Measurements from ENCODE around the gene NEURL1.

Gene NEURL1, protein sequence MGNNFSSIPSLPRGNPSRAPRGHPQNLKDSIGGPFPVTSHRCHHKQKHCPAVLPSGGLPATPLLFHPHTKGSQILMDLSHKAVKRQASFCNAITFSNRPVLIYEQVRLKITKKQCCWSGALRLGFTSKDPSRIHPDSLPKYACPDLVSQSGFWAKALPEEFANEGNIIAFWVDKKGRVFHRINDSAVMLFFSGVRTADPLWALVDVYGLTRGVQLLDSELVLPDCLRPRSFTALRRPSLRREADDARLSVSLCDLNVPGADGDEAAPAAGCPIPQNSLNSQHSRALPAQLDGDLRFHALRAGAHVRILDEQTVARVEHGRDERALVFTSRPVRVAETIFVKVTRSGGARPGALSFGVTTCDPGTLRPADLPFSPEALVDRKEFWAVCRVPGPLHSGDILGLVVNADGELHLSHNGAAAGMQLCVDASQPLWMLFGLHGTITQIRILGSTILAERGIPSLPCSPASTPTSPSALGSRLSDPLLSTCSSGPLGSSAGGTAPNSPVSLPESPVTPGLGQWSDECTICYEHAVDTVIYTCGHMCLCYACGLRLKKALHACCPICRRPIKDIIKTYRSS

DNA sequence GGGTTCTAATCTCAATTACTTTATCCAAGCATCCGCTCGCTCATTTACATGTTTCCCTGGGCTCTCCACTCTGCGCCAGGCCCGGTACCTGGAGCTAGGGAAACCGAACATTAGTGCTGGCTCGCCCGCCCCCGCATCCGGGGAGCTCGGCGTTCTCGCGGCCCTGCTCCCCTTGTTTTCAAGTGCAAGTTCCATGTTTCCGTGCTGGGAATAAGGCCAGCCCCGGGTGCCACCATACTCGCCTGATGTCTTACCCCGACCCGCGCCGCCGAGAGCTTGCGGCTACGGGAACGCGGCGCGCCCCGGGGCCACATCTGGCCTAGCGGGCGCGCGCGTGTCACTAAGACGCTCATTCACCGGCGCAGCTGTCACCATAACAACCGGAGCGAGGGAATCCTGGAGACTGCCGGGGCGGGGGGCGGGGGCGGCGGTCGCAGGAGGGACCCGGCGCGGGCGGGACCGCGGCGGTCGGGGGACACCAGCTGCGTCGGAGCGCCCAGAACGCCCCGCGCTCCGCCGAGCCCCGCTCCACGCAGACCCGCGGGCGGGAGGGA is at the start of gene NEURL1:
NEURL1 (plus strand) TSS at position 344 of the 554 bp plus-strand sequence. CDS start 683 bp downstream, outside the sequence.
- H3K4me3 ChIP-seq (ENCODE audit: low read depth, low read length): peak within 1 kb of the TSS; percentile 49
- no peak for DNase-seq (ENCODE audit: low read depth)
- TF ChIP-seq, protein P1, sequence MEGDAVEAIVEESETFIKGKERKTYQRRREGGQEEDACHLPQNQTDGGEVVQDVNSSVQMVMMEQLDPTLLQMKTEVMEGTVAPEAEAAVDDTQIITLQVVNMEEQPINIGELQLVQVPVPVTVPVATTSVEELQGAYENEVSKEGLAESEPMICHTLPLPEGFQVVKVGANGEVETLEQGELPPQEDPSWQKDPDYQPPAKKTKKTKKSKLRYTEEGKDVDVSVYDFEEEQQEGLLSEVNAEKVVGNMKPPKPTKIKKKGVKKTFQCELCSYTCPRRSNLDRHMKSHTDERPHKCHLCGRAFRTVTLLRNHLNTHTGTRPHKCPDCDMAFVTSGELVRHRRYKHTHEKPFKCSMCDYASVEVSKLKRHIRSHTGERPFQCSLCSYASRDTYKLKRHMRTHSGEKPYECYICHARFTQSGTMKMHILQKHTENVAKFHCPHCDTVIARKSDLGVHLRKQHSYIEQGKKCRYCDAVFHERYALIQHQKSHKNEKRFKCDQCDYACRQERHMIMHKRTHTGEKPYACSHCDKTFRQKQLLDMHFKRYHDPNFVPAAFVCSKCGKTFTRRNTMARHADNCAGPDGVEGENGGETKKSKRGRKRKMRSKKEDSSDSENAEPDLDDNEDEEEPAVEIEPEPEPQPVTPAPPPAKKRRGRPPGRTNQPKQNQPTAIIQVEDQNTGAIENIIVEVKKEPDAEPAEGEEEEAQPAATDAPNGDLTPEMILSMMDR (conservative IDR thresholded peaks at IDR 0.05; ENCODE audit: low read depth, low read length): no peak

DNA sequence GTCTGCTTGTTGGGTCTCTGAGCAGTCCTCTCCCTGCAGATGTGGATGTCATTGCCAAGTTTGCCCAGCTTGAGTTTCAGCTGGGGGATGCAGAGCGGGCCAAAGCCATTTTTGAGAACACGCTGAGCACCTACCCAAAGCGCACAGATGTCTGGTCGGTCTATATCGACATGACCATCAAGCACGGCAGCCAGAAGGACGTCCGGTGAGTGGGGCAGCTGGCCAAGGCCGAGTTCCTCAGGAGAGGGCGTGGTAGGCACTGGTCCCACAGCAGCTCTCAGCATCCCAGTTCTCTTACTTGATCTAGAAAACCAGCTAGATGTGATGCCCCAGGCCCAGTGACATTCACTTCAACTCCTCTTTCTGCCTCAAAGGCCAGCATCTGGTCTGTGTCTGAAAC is 49.0 kb upstream of the NEURL1 start:
- DNase-seq (ENCODE audit: low read depth): no peak
- H3K4me3 ChIP-seq (ENCODE audit: low read depth, low read length): no peak overlapping the region
- TF ChIP-seq, protein P1 (conservative IDR thresholded peaks at IDR 0.05; ENCODE audit: low read depth, low read length): no peak

DNA sequence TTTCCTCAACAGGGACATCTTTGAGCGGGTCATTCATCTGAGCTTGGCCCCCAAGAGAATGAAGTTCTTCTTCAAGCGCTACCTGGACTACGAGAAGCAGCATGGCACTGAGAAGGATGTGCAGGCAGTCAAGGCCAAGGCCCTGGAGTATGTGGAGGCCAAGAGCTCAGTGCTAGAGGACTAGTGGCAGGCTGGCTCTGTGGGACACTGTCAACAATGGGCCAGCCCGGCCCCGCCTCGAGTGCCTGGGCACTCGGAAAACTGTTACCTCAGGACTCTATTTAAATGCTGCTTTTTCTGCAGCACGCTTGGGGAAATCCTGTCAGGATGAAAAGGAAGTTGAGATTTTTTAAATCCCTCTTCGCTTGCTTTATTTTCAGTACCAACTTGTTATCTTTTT is 48.1 kb upstream of the NEURL1 start:
- TF ChIP-seq, protein P1 (conservative IDR thresholded peaks at IDR 0.05; ENCODE audit: low read depth, low read length): no peak
- no peak for DNase-seq (ENCODE audit: low read depth)
- H3K4me3 ChIP-seq (ENCODE audit: low read depth, low read length): no peak overlapping the region

DNA sequence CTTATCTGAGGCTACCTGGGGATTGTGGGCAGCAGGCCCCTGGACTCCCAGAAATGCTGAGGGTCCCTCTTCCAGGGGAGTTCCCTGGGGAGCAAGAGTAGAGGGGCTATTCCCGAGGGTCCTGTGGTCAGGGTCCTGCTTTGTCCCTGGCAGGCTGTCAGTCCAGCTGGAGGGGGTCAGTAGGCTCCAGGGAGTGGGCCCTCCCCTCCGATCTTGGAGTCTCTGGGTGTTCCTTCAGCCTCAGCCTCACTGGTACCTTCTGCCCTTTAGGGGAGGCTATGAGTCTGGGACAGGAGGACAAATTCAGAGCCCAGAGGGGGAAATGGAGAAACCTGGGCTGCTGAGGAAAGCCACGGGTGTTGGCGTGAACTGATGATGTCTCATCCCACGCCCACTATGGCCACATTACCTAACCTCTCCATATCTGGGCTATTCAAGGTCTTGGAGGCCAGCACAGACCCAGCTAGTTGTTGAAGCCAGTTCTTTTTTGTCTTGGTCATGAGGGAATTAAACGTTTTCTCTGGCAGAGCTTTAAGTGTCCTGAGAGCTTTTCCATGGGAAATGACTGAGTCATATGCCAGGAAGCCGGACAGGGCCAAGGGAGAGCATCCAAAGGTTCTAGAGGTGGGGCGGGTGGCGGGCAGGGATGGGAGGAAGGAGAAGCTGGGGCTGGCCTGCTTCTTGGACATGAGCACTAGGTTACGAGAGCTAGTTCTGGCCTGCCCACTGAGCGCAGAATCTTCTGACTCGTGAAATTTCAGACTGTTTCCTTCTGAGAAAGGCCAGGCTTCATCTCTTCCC is 47.5 kb upstream of the NEURL1 start:
- TF ChIP-seq, protein P1 (conservative IDR thresholded peaks at IDR 0.05; ENCODE audit: low read depth, low read length): no peak
- no peak overlapping the region for H3K4me3 ChIP-seq (ENCODE audit: low read depth, low read length)
- no peak for DNase-seq (ENCODE audit: low read depth)

DNA sequence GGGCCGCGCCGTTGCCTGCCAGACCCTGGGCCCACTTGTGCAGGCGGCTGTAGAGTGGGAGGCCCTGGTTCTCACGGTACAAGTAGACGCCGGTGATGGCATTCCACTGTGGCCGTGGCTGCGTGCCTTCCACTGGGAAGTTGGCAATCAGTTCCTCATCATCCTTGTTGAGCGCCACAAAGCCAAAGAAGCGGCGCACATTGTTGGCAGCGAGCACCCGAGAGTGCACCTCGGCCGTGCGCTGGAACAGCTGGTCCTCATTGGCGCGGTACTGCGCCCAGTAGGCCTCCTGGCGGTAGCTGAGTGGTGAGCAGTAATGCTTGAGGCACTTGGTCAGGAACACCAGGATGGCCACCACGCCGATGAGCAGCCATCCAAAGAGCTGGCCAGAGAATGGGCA is 46.3 kb upstream of the NEURL1 start:
- no peak for DNase-seq (ENCODE audit: low read depth)
- no peak overlapping the region for H3K4me3 ChIP-seq (ENCODE audit: low read depth, low read length)
- TF ChIP-seq, protein P1 (conservative IDR thresholded peaks at IDR 0.05; ENCODE audit: low read depth, low read length): no peak

DNA sequence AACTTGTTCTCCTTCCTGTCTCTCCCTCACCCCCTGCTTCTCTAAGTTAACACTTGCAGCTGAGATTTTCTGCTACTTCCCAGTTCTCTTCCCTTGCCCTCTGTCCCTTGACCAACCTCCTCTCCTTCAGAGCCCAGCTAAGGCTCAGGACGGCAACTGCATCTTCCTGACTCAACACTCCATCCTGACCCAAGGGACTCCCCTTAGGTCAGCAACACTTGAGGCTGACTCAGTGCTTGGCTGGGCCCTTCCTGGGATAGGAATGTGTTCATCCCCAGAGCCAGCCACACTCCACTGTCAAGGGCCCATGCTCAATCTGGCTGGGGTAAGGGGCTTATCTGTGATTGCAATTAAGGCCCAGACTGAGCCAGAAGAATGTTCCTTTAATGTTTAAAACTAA is 44.8 kb upstream of the NEURL1 start:
- TF ChIP-seq, protein P1 (conservative IDR thresholded peaks at IDR 0.05; ENCODE audit: low read depth, low read length): no peak
- peak; percentile 81 for DNase-seq (ENCODE audit: low read depth)
- H3K4me3 ChIP-seq (ENCODE audit: low read depth, low read length): no peak overlapping the region
